IMR-90 (cell line): Measurements from ENCODE around the gene NEURL2. TPM values are rescaled to one million over a fixed set of nuclear protein-coding genes. Genes with fewer than 3 reads are reported as not detected.

Experiments
- ATAC-seq: fragments of 200-7000 bp; cut with Tn5 transposase; 2 replicates; pipeline ENCODE4 v1.9.1; 2020; ENCODE audit warnings: low read depth, mild to moderate bottlenecking, moderate library complexity
- BruUV-seq: library from RNA; stranded (reverse); fragments of 400-500 nt; replicated peaks from 2 replicates; lab custom pipeline; 2021; lab: Mats Ljungman, UMichigan
- CTCF ChIA-PET: fragments of 300-600 bp; formaldehyde crosslinking; extraction: SDS; loops from one replicate; lab custom pipeline; 2021; ENCODE audit warnings: antibody characterized with exemption; lab: Yijun Ruan, JAX
- POLR2A ChIA-PET: fragments of 300-600 bp; sonication (Branson Sonifier 250); formaldehyde crosslinking; loops from one replicate; lab custom pipeline; 2022; ENCODE audit warnings: antibody characterized with exemption; ENCODE audit not compliant: unreplicated experiment; lab: Charles Lee
- DNase-seq: peaks from one replicate; pipeline ENCODE4 v3.0.0; 2013
- H2AFZ ChIP-seq: replicated peaks from 2 replicates; pipeline ENCODE3; 2013; ENCODE audit warnings: low read length, mild to moderate bottlenecking; ENCODE audit not compliant: poor library complexity
- H2AK5ac ChIP-seq: 2 replicates; pipeline ENCODE4 v1.6.1; 2013; ENCODE audit warnings: low read depth, low read length, inconsistent platforms
- H2AK9ac ChIP-seq: replicated peaks from 2 replicates; pipeline ENCODE3; 2013; ENCODE audit warnings: mild to moderate bottlenecking, low read depth, low read length, moderate library complexity; ENCODE audit not compliant: poor library complexity
- H2BK120ac ChIP-seq: 2 replicates; pipeline ENCODE4 v1.6.1; 2013; ENCODE audit warnings: low read depth, low read length, inconsistent platforms
- H2BK15ac ChIP-seq: 3 replicates; pipeline ENCODE4 v1.6.1; 2013; ENCODE audit warnings: low read depth, low read length, inconsistent platforms
- H2BK20ac ChIP-seq: 2 replicates; pipeline ENCODE4 v1.6.1; 2013; ENCODE audit warnings: low read depth, mild to moderate bottlenecking, inconsistent platforms, low read length, moderate library complexity
- H2BK5ac ChIP-seq: 2 replicates; pipeline ENCODE4 v1.6.1; 2013; ENCODE audit warnings: mild to moderate bottlenecking, low read depth, low read length, inconsistent platforms; ENCODE audit not compliant: poor library complexity, severe bottlenecking
- H3K14ac ChIP-seq: replicated peaks from 2 replicates; pipeline ENCODE4 v1.6.1; 2013; ENCODE audit warnings: low read depth, low read length, inconsistent platforms
- H3K18ac ChIP-seq: 2 replicates; pipeline ENCODE4 v1.6.1; 2013; ENCODE audit warnings: low read depth, low read length, control low read depth
- H3K23ac ChIP-seq: 2 replicates; pipeline ENCODE4 v1.6.1; 2013; ENCODE audit warnings: low read depth, low read length, inconsistent platforms
- H3K27ac ChIP-seq: 2 replicates; pipeline ENCODE4 v1.5.1; 2013; ENCODE audit warnings: mild to moderate bottlenecking, control low read depth, low read length; ENCODE audit not compliant: insufficient read depth
- H3K27me3 ChIP-seq: 2 replicates; pipeline ENCODE4 v1.6.1; 2013; ENCODE audit warnings: low read length; ENCODE audit not compliant: control insufficient read depth, insufficient read depth
- H3K36me3 ChIP-seq: 2 replicates; pipeline ENCODE4 v1.6.1; 2013; ENCODE audit warnings: low read length, mixed read lengths; ENCODE audit not compliant: control insufficient read depth, insufficient read depth
- H3K4ac ChIP-seq: 2 replicates; pipeline ENCODE4 v1.6.1; 2013; ENCODE audit warnings: low read depth, low read length, inconsistent platforms
- H3K4me1 ChIP-seq: 2 replicates; pipeline ENCODE4 v1.6.1; 2013; ENCODE audit warnings: low read length, mixed read lengths; ENCODE audit not compliant: control insufficient read depth, insufficient read depth
- H3K4me2 ChIP-seq: 2 replicates; pipeline ENCODE4 v1.6.1; 2013; ENCODE audit warnings: low read depth, mild to moderate bottlenecking, control low read depth, low read length, moderate library complexity
- H3K4me3 ChIP-seq: 2 replicates; pipeline ENCODE4 v1.5.1; 2013; ENCODE audit warnings: low read depth, mild to moderate bottlenecking, control low read depth, low read length, moderate library complexity; ENCODE audit not compliant: insufficient read depth
- H3K56ac ChIP-seq: 2 replicates; pipeline ENCODE4 v1.6.1; 2013; ENCODE audit warnings: low read length, inconsistent platforms; ENCODE audit not compliant: insufficient read depth; ENCODE audit errors: extremely low read depth
- H3K79me1 ChIP-seq, 2 experiments: 2 replicates each; pipeline ENCODE4 v1.6.1; 2013; ENCODE audit warnings: low read length in 2 of 2, inconsistent platforms in 1 of 2, low read depth in 1 of 2
- H3K9ac ChIP-seq: 2 replicates; pipeline ENCODE4 v1.6.1; 2013; ENCODE audit warnings: low read depth, low read length, control low read depth
- H3K9me1 ChIP-seq: 2 replicates; pipeline ENCODE4 v1.6.1; 2013; ENCODE audit warnings: low read length, inconsistent platforms; ENCODE audit not compliant: insufficient read depth
- H3K9me3 ChIP-seq: 2 replicates; pipeline ENCODE4 v1.6.1; 2013; ENCODE audit warnings: low read length; ENCODE audit not compliant: control insufficient read depth, insufficient read depth
- H4K20me1 ChIP-seq: 2 replicates; pipeline ENCODE4 v1.6.1; 2013; ENCODE audit warnings: low read length, inconsistent platforms; ENCODE audit not compliant: insufficient read depth
- H4K5ac ChIP-seq: 2 replicates; pipeline ENCODE4 v1.6.1; 2013; ENCODE audit warnings: mild to moderate bottlenecking, low read depth, low read length, control low read depth
- H4K8ac ChIP-seq, 2 experiments: 2 replicates each; pipeline ENCODE4 v1.6.1; 2013; ENCODE audit warnings: low read depth in 2 of 2, low read length in 2 of 2, control low read depth in 1 of 2, inconsistent platforms in 1 of 2
- H4K91ac ChIP-seq: 2 replicates; pipeline ENCODE4 v1.6.1; 2013; ENCODE audit warnings: low read depth, low read length, inconsistent platforms; ENCODE audit not compliant: insufficient read depth
- BHLHE40 ChIP-seq: fragments of 150-350 bp; IDR thresholded peaks from 2 replicates; pipeline ENCODE4 v1.6.1; 2016; ENCODE audit warnings: mild to moderate bottlenecking, low read depth, low read length
- CEBPB ChIP-seq: IDR thresholded peaks from 2 replicates; pipeline ENCODE4 v1.6.1; 2012; ENCODE audit warnings: low read depth, low read length, improper control_type of control experiment
- CHD1 ChIP-seq: IDR thresholded peaks from 2 replicates; pipeline ENCODE4 v1.6.1; 2012; ENCODE audit warnings: low read depth, low read length, improper control_type of control experiment
- FOS ChIP-seq: fragments of 150-350 bp; IDR thresholded peaks from 2 replicates; pipeline ENCODE4 v1.6.1; 2016; ENCODE audit warnings: low read depth, low read length
- MAFK ChIP-seq: IDR thresholded peaks from 2 replicates; pipeline ENCODE4 v1.6.1; 2012; ENCODE audit warnings: low read depth, low read length, improper control_type of control experiment
- POLR2A ChIP-seq: IDR thresholded peaks from 2 replicates; pipeline ENCODE4 v1.6.1; 2012; ENCODE audit warnings: mild to moderate bottlenecking, low read depth, low read length
- RCOR1 ChIP-seq: IDR thresholded peaks from 2 replicates; pipeline ENCODE4 v1.6.1; 2012; ENCODE audit warnings: mild to moderate bottlenecking, low read length, improper control_type of control experiment; ENCODE audit not compliant: insufficient replicate concordance
- RFX5 ChIP-seq: IDR thresholded peaks from 2 replicates; pipeline ENCODE4 v1.8.0; 2012; ENCODE audit warnings: low read depth, mild to moderate bottlenecking, low read length, moderate library complexity
- WGBS, 2 experiments: methylation state at CpG; one replicate each; pipeline versions ENCODE4 v1.1.5 to v1.1.7; 2013; ENCODE audit warnings: missing lambda C conversion rate in 2 of 2; ENCODE audit not compliant: insufficient read length in 1 of 2; ENCODE audit errors: extremely low coverage in 2 of 2; 5-methylcytosine and 5-hydroxymethylcytosine counted together
- dilution Hi-C: fragments of 300-500 bp; cut with HindIII; formaldehyde crosslinking; loops from one replicate; pipeline ENCODE4 v1.14.3; 2018; ENCODE audit warnings: low sequenced_read_pairs; ENCODE audit not compliant: unreplicated experiment
- in situ Hi-C: fragments of 300-500 bp; cut with MboI; formaldehyde crosslinking; loops from 3 replicates; pipeline ENCODE4 v1.14.3; 2019; ENCODE audit warnings: low sequenced_read_pairs, inconsistent platforms, mixed read lengths
- intact Hi-C: fragments of 100-400 bp; cut with micrococcal nuclease; formaldehyde crosslinking; loops from 2 replicates; pipeline ENCODE4 v1.10.0; 2022
- polyA plus RNA-seq, 3 experiments: library from polyadenylated mRNA; depleted of rRNA; stranded (reverse); fragments of >200 nt; gene quantifications; 2 replicates each; pipeline ENCODE4 v1.2.3, GENCODE V29; 2012; ENCODE audit warnings: low replicate concordance in 1 of 3
- total RNA-seq: library from RNA; depleted of rRNA; stranded (reverse); fragments of >200 nt; gene quantifications from 2 replicates; pipeline ENCODE4 v1.2.3, GENCODE V29; 2012
- TF ChIP-seq, protein P1 (sequence below): fragments of 150-350 bp; IDR thresholded peaks from 2 replicates; pipeline ENCODE4 v1.6.1; 2017; ENCODE audit warnings: mild to moderate bottlenecking, antibody characterized with exemption, low read length, low read depth
- TF ChIP-seq, protein P2 (sequence below): fragments of 150-350 bp; IDR thresholded peaks from 2 replicates; pipeline ENCODE4 v1.6.1; 2016; ENCODE audit warnings: low read depth, mild to moderate bottlenecking, low read length, moderate library complexity, borderline replicate concordance
- TF ChIP-seq, protein P3 (sequence below): conservative IDR thresholded peaks from 2 replicates; pipeline ENCODE4 v1.5.1; 2012; ENCODE audit warnings: mild to moderate bottlenecking, low read depth, low read length, improper control_type of control experiment

The NEURL2 gene
- total and polyA plus RNA-seq, 2 of the 4 experiments (the other 2 are of a cell fraction) = 1.1 to 2.5 TPM

DNA sequence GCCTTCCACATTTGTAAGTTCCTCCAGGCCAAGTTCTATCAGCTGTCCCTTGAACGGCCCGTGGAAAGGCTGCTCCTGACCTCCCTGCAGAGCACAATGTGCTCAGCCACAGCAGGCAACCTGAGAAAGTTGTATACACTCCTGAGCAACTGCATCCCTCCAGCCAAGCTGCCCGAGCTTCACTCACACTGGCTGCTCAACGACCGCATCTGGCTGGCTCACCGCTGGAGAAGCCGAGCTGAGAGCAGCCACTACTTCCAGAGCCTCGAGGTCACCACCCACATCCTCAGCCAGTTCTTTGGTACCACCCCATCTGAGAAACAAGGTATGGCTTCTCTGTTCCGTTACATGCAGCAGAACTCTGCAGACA is 7.9 kb downstream of the NEURL2 start (continued):
- TF ChIP-seq MAFK (no peak), RCOR1 (no peak), POLR2A (no peak), CEBPB (no peak), CHD1 (no peak)
- TF ChIP-seq, protein P1, sequence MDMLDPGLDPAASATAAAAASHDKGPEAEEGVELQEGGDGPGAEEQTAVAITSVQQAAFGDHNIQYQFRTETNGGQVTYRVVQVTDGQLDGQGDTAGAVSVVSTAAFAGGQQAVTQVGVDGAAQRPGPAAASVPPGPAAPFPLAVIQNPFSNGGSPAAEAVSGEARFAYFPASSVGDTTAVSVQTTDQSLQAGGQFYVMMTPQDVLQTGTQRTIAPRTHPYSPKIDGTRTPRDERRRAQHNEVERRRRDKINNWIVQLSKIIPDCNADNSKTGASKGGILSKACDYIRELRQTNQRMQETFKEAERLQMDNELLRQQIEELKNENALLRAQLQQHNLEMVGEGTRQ = no peak

GRCh38 chr20:45882469-45883099 is 8.4 kb downstream of the NEURL2 start:
- Histone ChIP-seq H3K4me2 (no peak overlapping the region), H2BK5ac (no peak overlapping the region), H3K9me3 (no peaks in the 10 kb centered on the region), H3K4me1 (peaks cover 2% of the 10 kb centered on the region; the same call in 1 of the 2 replicates), H3K23ac (no peak overlapping the region), H3K4me3 (no peak overlapping the region), H2BK15ac (no peak overlapping the region), H2AFZ (no peak overlapping the region), H3K4ac (no peak overlapping the region), H4K8ac (no peak overlapping the region), H2AK9ac (no peak overlapping the region), H4K91ac (no peak overlapping the region), H2BK20ac (no peak overlapping the region), H4K5ac (no peak overlapping the region), H3K56ac (no peak overlapping the region), H3K79me1 (peaks cover 11 to 48% of the 10 kb centered on the region in 2 experiments; a peak in 3 of 4 replicates), H3K9ac (no peak overlapping the region), H2BK120ac (no peak overlapping the region), H3K27ac (no peak overlapping the region), H3K14ac (no peak overlapping the region), H3K18ac (no peak overlapping the region), H2AK5ac (no peak overlapping the region), H4K20me1 (no peaks in the 10 kb centered on the region; the same call in 1 of the 2 replicates), H3K9me1 (peaks cover 4% of the 10 kb centered on the region), H3K27me3 (no peaks in the 10 kb centered on the region), H3K36me3 (peaks cover 32% of the 10 kb centered on the region)
- DNase-seq = no peak
- 82% methylated on average over 3 of the region's 4 CpGs; no CpG with 5 or more reads in 1 of the 2 experiments for WGBS, 2 experiments
- no TSS peak for BruUV-seq
- in situ Hi-C loops (no loop called here), dilution Hi-C loops (no loop called here), intact Hi-C loops (no loop called here)
- ChIA-PET CTCF (interaction anchor here (0.6 kb wide), 1 partner anchor 431 kb away, joined by 3 read pairs; no protein-coding TSS in a partner anchor), POLR2A (no interaction called here)
- ATAC-seq = no peak
- TF ChIP-seq CHD1 = no peak
- TF ChIP-seq FOS = no peak
- TF ChIP-seq, protein P1 = no peak
- no peak for TF ChIP-seq RFX5
- TF ChIP-seq, protein P2, sequence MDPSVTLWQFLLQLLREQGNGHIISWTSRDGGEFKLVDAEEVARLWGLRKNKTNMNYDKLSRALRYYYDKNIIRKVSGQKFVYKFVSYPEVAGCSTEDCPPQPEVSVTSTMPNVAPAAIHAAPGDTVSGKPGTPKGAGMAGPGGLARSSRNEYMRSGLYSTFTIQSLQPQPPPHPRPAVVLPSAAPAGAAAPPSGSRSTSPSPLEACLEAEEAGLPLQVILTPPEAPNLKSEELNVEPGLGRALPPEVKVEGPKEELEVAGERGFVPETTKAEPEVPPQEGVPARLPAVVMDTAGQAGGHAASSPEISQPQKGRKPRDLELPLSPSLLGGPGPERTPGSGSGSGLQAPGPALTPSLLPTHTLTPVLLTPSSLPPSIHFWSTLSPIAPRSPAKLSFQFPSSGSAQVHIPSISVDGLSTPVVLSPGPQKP = no peak
- TF ChIP-seq MAFK = no peak
- TF ChIP-seq POLR2A = no peak
- TF ChIP-seq CEBPB = no peak
- TF ChIP-seq BHLHE40 = no peak
- TF ChIP-seq, protein P3, sequence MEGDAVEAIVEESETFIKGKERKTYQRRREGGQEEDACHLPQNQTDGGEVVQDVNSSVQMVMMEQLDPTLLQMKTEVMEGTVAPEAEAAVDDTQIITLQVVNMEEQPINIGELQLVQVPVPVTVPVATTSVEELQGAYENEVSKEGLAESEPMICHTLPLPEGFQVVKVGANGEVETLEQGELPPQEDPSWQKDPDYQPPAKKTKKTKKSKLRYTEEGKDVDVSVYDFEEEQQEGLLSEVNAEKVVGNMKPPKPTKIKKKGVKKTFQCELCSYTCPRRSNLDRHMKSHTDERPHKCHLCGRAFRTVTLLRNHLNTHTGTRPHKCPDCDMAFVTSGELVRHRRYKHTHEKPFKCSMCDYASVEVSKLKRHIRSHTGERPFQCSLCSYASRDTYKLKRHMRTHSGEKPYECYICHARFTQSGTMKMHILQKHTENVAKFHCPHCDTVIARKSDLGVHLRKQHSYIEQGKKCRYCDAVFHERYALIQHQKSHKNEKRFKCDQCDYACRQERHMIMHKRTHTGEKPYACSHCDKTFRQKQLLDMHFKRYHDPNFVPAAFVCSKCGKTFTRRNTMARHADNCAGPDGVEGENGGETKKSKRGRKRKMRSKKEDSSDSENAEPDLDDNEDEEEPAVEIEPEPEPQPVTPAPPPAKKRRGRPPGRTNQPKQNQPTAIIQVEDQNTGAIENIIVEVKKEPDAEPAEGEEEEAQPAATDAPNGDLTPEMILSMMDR = no peak
